ENCODE results near the gene WASHC4. TPM values are rescaled to one million over a fixed set of nuclear protein-coding genes. Genes with fewer than 3 reads are reported as not detected.

The WASHC4 gene
- total RNA-seq, 4 donors from 2014 or later, result 23.5 to 32.5 (median 28.8) TPM

GRCh38 chr12:105209091-105209490 lies 101.6 kb downstream of the WASHC4 start:
- intact Hi-C loops (cut with DNase I; ENCODE audit: low total_unique reads), result no loop called here
- TF ChIP-seq POLR2A (IDR thresholded peaks at IDR 0.05) (no peak), CTCF (IDR thresholded peaks at IDR 0.05) (no peak)
- 89 to 90% methylated on average over 3 of the region's 3 CpGs for WGBS, 2 donors
- H3K4me3 ChIP-seq (ENCODE audit: low read depth, poor library complexity, severe bottlenecking), result no peak overlapping the region
- DNase-seq (ENCODE audit: low spot score in 2 of 2), result no peak

GRCh38 chr12:105212438-105212837 lies 104.9 kb downstream of the WASHC4 start:
- no peak overlapping the region for H3K4me3 ChIP-seq (ENCODE audit: low read depth, poor library complexity, severe bottlenecking)
- 37 to 48% methylated on average over 6 of the region's 6 CpGs for WGBS, 2 donors
- intact Hi-C loops (cut with DNase I; ENCODE audit: low total_unique reads), result no loop called here
- TF ChIP-seq CTCF (IDR thresholded peaks at IDR 0.05) (no peak), POLR2A (IDR thresholded peaks at IDR 0.05) (no peak)
- DNase-seq (ENCODE audit: low spot score in 2 of 2), result no peak

- 44 to 59% methylated on average over 6 of the region's 6 CpGs for WGBS, 2 donors
- intact Hi-C loops (cut with DNase I; ENCODE audit: low total_unique reads), result no loop called here
- no peak for TF ChIP-seq POLR2A (IDR thresholded peaks at IDR 0.05)
- TF ChIP-seq CTCF (IDR thresholded peaks at IDR 0.05), result no peak
- H3K4me3 ChIP-seq (ENCODE audit: low read depth, poor library complexity, severe bottlenecking), result no peak overlapping the region
- DNase-seq (ENCODE audit: low spot score in 2 of 2), result no peak
Measured at GRCh38 chr12:105214148-105214547, 106.6 kb downstream of the WASHC4 start.

- TF ChIP-seq CTCF (IDR thresholded peaks at IDR 0.05), result no peak
- no peak for TF ChIP-seq POLR2A (IDR thresholded peaks at IDR 0.05)
- 50 to 58% methylated on average over 9 of the region's 9 CpGs for WGBS, 2 donors
- intact Hi-C loops (cut with DNase I; ENCODE audit: low total_unique reads), result no loop called here
- H3K4me3 ChIP-seq (ENCODE audit: low read depth, poor library complexity, severe bottlenecking), result no peak overlapping the region
- no peak for DNase-seq (ENCODE audit: low spot score in 2 of 2)
Measured at GRCh38 chr12:105214670-105215375, 107.3 kb downstream of the WASHC4 start.

- no peak overlapping the region for H3K4me3 ChIP-seq (ENCODE audit: low read depth, poor library complexity, severe bottlenecking)
- DNase-seq (ENCODE audit: low spot score in 2 of 2), result no peak
- TF ChIP-seq POLR2A (IDR thresholded peaks at IDR 0.05) (no peak), CTCF (IDR thresholded peaks at IDR 0.05) (no peak)
- 33 to 34% methylated on average over 7 of the region's 7 CpGs for WGBS, 2 donors
- intact Hi-C loops (cut with DNase I; ENCODE audit: low total_unique reads), result no loop called here
Measured at GRCh38 chr12:105218434-105218833, 110.9 kb downstream of the WASHC4 start.

Other genes starting within 250 kb of the WASHC4 start
- 1 to 10 TPM; 1.8 to 6.7 (median 4.5) TPM for gene SLC41A2, start 149.4 kb upstream of the WASHC4 start, total RNA-seq
- 1 to 10 TPM; 2.0 to 5.4 (median 3.6) TPM for gene NOPCHAP1, start 121.4 kb upstream of the WASHC4 start, total RNA-seq
- gene ALDH1L2, start 23.3 kb upstream of the WASHC4 start, total RNA-seq, result 1 to 10 TPM in 3 of 4 donors, under 1 TPM in 1; 0.86 to 2.4 (median 1.2) TPM
- gene APPL2, start 128.4 kb downstream of the WASHC4 start, total RNA-seq, result 100 to 1,000 TPM in 3 of 4 donors, 10 to 100 TPM in 1; 76.6 to 170 (median 109) TPM
- 10 to 100 TPM; 13.2 to 24.3 (median 15.4) TPM for gene C12orf75, start 223.0 kb downstream of the WASHC4 start, total RNA-seq